Lung microvascular endothelial cell (primary cell): Measurements from ENCODE around the gene CLIP2. TPM values are rescaled to one million over a fixed set of nuclear protein-coding genes. Genes with fewer than 3 reads are reported as not detected.
"Not testable (repeated sequence)": the region's sequence is repeated elsewhere in the genome, so short reads cannot be mapped to it uniquely, and the experiment has no call there.

ENCODE experiments used
- DNase-seq, 2 donors: peaks; one replicate each; pipeline versions ENCODE4 v3.0.0 to v3.0.0-alpha.2; 2010; ENCODE audit warnings: low read depth in 2 of 2
- total RNA-seq: library from RNA; depleted of rRNA; stranded (reverse); fragments of >200 nt; gene quantifications from 2 replicates; pipeline ENCODE4 v1.2.1, GENCODE V29; 2014

The CLIP2 gene
- 28.1 and 42.3 TPM in 2 replicates for total RNA-seq

DNA sequence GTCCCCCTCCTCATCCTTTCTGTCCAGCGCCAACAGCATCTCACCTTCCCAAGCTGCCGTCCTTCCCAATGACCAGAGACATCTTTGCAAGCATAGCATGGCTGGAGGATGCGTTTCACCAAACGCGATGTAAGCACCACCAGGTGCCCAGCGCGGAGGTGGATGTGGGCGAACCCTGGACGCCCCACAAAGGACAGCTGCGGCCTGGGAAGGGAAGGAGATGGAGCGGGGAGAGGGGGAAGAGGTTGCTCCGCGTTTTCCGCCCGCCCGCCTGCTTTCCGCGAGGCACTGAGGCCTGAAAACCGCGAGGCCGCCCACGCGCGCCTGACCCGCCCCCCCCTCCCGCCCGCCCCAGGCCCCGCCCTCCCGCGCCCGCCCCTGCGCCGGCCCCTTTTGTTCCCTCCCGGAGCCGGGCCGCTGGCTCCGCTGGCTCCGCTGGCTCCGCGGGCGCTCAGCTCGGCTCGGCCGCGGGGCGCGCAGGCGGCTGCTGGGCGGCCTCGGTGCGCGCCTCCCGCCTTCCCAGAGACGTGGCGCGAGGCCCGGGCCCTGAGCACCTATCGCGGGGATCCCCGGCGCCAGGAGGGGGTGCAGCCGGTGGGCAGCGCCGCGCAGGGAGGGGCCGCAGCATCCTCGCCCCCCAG lies at the start of gene CLIP2:
Gene CLIP2 (plus strand): TSS at position 390 of the 641 bp plus-strand sequence. CDS start 28,140 bp downstream, outside the sequence.
- peak; percentile 80 to 87 for DNase-seq

DNA sequence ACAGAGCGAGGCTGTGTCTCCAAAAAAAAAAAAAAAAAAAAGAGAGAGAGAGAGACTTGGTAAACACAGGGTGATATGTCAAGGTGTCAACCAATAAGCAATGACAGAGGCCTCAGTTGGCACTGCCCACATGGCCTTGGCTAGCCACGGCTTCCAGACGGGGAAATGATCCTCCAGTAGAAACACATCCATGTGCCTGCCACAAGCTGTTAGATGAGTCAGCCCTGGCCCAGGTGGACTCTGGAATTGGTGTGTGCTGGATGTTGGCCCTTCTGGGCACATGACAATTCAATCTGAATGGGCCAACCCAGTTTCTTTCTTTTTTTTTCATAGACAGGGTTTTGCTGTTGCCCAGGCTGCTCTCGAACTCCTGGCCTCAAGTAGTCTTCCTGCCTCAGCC lies 48.7 kb upstream of the CLIP2 start:
- DNase-seq, result no peak

GRCh38 chr7:74242122-74242443 lies 47.1 kb upstream of the CLIP2 start:
- DNase-seq, result no peak

DNA sequence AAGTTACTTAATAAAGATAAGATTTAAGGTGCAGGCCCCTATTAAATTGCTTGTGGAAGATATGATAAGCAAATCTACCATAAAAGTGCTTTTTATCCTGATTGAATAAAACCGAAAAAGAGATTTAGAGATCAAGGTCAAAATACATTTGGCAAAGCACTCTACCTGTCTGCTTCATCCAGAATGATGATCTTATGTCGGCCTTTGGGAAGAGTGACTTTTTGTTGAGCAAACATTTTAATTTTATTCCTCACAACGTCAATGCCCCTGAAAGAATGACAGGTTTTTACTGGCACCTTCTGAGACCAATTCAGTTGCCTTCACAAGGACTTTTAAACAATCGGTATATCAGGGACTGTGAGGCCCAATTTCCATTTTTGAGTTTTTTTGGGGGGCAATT lies 42.7 kb upstream of the CLIP2 start:
- no peak for DNase-seq

GRCh38 chr7:74248156-74248555 lies 41.1 kb upstream of the CLIP2 start:
- no peak for DNase-seq

DNA sequence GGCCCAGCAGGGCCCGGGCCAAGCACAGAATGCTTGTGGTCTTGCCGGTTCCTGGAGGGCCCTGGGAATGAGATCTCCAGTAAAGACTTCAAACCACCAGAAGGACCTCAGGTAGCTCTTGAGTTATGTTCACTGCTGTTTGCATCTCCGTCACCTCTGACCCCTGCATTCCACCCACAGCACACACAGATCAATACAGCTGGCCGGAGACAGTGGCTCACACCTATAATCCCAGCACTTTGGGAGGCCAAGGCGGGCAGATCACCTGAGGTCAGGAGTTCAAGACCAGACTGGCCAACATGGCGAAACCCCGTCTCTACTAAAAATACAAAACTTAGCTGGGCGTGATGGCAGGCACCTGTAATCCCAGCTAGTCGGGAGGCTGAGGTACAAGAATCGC lies 40.1 kb upstream of the CLIP2 start:
- DNase-seq, result not testable (repeated sequence)

DNA sequence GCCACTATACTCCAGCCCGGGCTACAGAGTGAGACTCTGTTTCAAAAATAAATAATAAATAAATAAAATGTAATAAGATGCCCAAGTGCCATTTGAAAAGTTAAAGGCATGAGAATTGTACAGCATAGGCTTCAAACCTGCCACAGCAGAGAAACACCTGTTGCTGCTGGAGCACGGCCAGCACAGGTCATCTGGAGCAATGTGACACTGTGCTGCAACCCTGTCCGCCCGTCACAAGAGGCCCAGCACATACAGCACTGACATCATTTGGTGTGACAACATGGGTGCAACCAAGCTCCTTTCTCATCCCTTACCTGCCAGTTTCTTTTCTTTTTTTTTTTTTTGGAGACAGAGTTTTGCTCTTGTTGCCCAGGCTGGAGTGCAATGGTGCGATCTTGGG lies 36.3 kb upstream of the CLIP2 start:
- no peak for DNase-seq

- no peak for DNase-seq
These were observed 35.9 kb upstream of the CLIP2 start for GRCh38 chr7:74253331-74253730.

DNA sequence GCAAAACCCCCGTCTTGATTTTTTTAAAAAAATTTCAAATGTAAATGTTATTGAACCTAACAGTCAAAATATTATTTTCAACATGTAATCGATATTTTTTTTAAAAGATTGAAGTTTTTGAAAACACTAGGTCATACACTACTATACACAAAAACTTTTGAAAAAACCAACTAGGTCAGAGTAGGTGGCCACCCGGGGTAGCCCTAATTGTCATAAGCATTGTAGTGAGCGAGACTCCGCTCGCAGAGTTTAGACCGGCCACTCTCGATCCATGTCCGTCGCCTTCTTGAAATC lies 35.4 kb upstream of the CLIP2 start:
- DNase-seq, result peak in 1 of 2 donors; percentile 27

- DNase-seq, result peak; percentile 97 to 98
These were observed 34.9 kb upstream of the CLIP2 start, which contains the start of gene RFC2 for GRCh38 chr7:74254129-74254857. Gene RFC2, minus strand, starts transcription at chr7:74254399. Its CDS starts 16 bp downstream, at chr7:74254383.

DNA sequence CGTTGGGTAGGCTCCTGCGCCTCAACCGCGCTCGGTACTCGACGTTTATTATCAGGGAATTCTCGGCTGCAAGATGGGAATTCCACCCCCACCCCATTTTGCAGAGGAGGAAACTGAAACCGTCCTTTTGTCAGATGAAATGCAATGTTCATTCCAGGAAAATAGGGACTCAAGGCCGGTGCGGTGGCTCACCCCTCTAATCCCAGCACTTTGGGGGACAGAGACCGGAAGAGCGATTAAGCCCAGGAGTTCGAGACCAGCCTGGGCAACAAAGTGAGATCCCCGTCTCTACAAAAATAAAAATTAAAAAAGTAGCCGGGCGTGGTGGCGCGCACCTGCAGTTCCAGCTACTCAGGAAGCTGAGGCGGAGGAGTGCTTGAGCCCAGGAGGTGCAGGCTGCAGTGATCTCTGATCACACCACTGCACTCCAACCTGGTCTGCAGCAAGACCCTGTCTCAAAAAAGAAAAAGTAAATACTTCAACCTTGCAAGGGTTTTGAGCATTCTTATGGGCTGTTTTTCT lies 34.3 kb upstream of the CLIP2 start:
- no peak for DNase-seq

GRCh38 chr7:74255461-74255860 lies 33.7 kb upstream of the CLIP2 start:
- DNase-seq, result not testable (repeated sequence)

- DNase-seq, result peak in 1 of 2 donors; percentile 35
These were observed 32.5 kb upstream of the CLIP2 start for GRCh38 chr7:74256491-74257408.

GRCh38 chr7:74258639-74259038 lies 30.6 kb upstream of the CLIP2 start:
- no peak for DNase-seq

GRCh38 chr7:74262639-74263398 lies 26.4 kb upstream of the CLIP2 start:
- DNase-seq, result peak in 1 of 2 donors; percentile 20

DNA sequence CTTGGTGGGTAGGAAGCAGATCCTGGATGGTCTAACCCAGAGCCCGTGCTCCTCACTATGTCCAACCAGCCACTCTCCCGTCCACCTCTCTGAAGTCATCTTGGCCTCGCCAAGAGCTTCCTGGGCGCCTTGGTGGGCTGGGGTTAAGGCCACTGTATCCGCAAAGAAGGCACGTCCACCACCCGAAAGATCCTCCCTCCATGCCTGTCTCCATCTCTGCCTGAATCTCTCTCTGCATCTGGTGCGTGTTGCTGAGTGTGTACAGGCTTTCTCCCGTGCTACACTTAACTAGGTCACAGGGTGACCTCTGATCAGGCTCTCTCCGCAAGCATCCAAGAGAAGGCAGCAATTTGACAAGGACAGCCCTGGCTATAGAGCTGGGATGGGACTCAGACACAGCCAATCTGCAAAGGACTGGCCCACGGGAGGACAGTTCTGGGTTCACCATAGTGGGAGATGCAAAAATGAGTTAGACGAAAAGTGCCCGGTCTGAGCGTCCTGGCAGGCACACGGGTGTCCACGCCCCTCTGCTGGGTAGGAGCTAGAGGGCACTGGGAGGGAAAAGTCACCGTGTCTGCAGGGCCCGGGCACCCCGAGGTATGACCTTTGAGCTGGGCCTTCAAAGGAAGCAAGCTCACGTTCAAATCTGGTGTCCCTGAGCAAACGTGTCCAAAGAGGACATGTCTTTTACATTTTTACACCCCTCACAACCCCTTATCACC lies 25.6 kb upstream of the CLIP2 start:
- no peak for DNase-seq

GRCh38 chr7:74266191-74266963 lies 22.8 kb upstream of the CLIP2 start:
- no peak for DNase-seq

GRCh38 chr7:74267756-74268565 lies 21.2 kb upstream of the CLIP2 start:
- no peak for DNase-seq

- peak; percentile 66 to 76 for DNase-seq
These were observed 19.4 kb upstream of the CLIP2 start for GRCh38 chr7:74269757-74270277.
